Right lobe of liver (tissue), 6 donors: ENCODE results near the gene TTLL5. TPM values are rescaled to one million over a fixed set of nuclear protein-coding genes. Genes with fewer than 3 reads are reported as not detected.

ENCODE experiments used
- ATAC-seq, 4 donors: fragments of 200-7000 bp; cut with Tn5 transposase; one replicate each; pipeline ENCODE4 v1.9.1; 2020; ENCODE audit warnings: mild to moderate bottlenecking in 4 of 4, moderate library complexity in 4 of 4
- DNase-seq, 3 donors: peaks; one replicate each; pipeline ENCODE4 v3.0.0-alpha.2; 2020
- H3K27ac ChIP-seq, 3 donors: fragments of 200-600 bp; one replicate each; pipeline ENCODE4 v1.8.0; 2022
- H3K27me3 ChIP-seq, 2 donors: fragments of 200-600 bp; one replicate each; pipeline ENCODE4 v1.8.0; 2022
- H3K36me3 ChIP-seq, 4 donors: fragments of 200-600 bp; sonication (generic) in 1 of 4; one replicate each; pipeline versions ENCODE4 v1.5.1 to v1.8.0; 2017 to 2022; ENCODE audit warnings: control low read depth in 1 of 4
- H3K4me1 ChIP-seq, 4 donors: fragments of 200-600 bp; sonication (generic) in 1 of 4; one replicate each; pipeline versions ENCODE4 v1.5.1 to v1.8.0; 2017 to 2022; ENCODE audit warnings: control low read depth in 1 of 4
- H3K4me3 ChIP-seq, 3 donors: fragments of 200-600 bp; one replicate each; pipeline ENCODE4 v1.8.0; 2022
- H3K9me3 ChIP-seq, 4 donors: fragments of 200-600 bp; sonication (generic) in 1 of 4; one replicate each; pipeline versions ENCODE4 v1.5.1 to v1.8.0; 2017 to 2022; ENCODE audit warnings: control low read depth in 1 of 4
- POLR2A ChIP-seq: fragments of 450-650 bp; IDR thresholded peaks from one replicate; pipeline ENCODE4 v1.6.1; 2017; ENCODE audit warnings: antibody characterized with exemption, mild to moderate bottlenecking
- WGBS: methylation state at CpG from one replicate; pipeline ENCODE4 v1.1.6; 2018; ENCODE audit warnings: low coverage, low lambda C conversion rate; ENCODE audit not compliant: insufficient coverage; ENCODE audit errors: missing lambda C conversion rate; 5-methylcytosine and 5-hydroxymethylcytosine counted together
- intact Hi-C, 2 donors: fragments of 100-400 bp; cut with DNase I; formaldehyde crosslinking; loops; one replicate each; pipeline versions ENCODE4 v1.11.2 to v1.14.1; 2022
- total RNA-seq, 6 experiments: library from RNA; depleted of rRNA in 2 of 6; stranded (reverse); fragments of >200 nt in 2 of 6; fragmentation: NEBNext Ultra II Directional in 3 of 6; extraction: Animal tissue kit (Norgen Biotek cat#: 25700) in 3 of 6; gene quantifications; one replicate each; pipeline versions ENCODE4 v1.1.0 to v1.2.4, GENCODE V29; 2016 to 2023
- TF ChIP-seq, protein P1 (sequence below), 4 donors: fragments of 200-600 bp in 3 of 4; fragments of 450-650 bp in 1 of 4; IDR thresholded peaks; one replicate each; pipeline versions ENCODE4 v1.5.1 to v1.8.0; 2016 to 2022; ENCODE audit warnings: antibody characterized with exemption in 4 of 4, mild to moderate bottlenecking in 2 of 4
- donor health status: DM: no; HTN: yes; CAD: no.
- donor health status: DM: no; HTN: no; CAD: no.
- donor health status: DM: no; HTN: no; CAD: no.
- donor health status: DM: no; HTN: yes; CAD: no.
- donor health status: DM: no; HTN: yes; CAD: no.

Gene TTLL5
- total RNA-seq, 6 experiments from 2014 or later, result 7.4 to 13.8 (median 11.9) TPM

DNA sequence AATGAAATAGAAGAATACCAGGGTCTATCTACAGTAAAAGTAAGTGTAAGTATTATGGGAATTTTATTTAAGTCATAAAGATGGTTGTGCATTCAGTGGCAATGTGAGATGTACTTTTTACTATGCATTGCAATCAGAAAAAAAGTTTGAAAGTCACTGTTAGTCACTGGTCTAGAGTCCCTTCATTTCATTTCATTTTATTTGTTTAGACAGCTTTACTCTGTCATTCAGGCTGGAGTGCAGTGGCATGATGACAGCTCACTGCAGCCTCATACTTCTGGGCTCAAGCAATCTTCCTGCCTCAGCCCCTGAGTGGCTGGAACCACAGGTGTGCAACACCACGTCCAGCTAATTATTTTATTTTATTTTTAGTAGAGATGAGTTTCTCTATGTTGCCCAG, 278.2 kb downstream of the TTLL5 start:
- no peaks in the 10 kb centered on the region for H3K4me1 ChIP-seq
- H3K4me3 ChIP-seq, result no peak overlapping the region
- intact Hi-C loops, result no loop called here
- ATAC-seq (no peak), DNase-seq (no peak)
- no peaks in the 10 kb centered on the region for H3K36me3 ChIP-seq
- WGBS, result 83% methylated on average over 1 of the region's 1 CpG
- no peak overlapping the region for H3K27ac ChIP-seq
- H3K27me3 ChIP-seq, result no peaks in the 10 kb centered on the region
- TF ChIP-seq, protein P1, sequence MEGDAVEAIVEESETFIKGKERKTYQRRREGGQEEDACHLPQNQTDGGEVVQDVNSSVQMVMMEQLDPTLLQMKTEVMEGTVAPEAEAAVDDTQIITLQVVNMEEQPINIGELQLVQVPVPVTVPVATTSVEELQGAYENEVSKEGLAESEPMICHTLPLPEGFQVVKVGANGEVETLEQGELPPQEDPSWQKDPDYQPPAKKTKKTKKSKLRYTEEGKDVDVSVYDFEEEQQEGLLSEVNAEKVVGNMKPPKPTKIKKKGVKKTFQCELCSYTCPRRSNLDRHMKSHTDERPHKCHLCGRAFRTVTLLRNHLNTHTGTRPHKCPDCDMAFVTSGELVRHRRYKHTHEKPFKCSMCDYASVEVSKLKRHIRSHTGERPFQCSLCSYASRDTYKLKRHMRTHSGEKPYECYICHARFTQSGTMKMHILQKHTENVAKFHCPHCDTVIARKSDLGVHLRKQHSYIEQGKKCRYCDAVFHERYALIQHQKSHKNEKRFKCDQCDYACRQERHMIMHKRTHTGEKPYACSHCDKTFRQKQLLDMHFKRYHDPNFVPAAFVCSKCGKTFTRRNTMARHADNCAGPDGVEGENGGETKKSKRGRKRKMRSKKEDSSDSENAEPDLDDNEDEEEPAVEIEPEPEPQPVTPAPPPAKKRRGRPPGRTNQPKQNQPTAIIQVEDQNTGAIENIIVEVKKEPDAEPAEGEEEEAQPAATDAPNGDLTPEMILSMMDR (IDR thresholded peaks at IDR 0.05), result no peak
- H3K9me3 ChIP-seq, result no peaks in the 10 kb centered on the region

DNA sequence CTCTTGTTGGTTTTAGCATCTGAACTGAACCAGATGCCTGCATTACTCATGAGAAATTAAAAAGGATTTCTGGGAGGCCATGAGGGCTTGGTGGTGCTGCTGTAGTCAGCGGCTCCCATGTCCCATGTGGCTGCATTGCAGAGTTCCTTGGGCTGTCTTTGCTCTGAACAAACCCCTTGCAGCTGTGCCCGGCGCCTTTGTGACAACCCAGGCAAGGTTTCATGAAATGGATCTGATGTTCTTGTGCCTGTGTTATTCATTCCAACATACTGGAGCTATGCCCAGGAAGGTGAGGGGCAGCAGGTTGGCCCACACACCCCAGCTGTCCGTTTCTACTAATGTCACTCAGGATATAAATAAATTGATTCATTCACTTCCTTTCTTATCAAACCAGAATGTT, 280.0 kb downstream of the TTLL5 start:
- H3K4me1 ChIP-seq, result no peaks in the 10 kb centered on the region
- no peaks in the 10 kb centered on the region for H3K9me3 ChIP-seq
- H3K27ac ChIP-seq, result no peak overlapping the region
- no peak for TF ChIP-seq POLR2A
- TF ChIP-seq, protein P1 (IDR thresholded peaks at IDR 0.05), result no peak
- no peaks in the 10 kb centered on the region for H3K27me3 ChIP-seq
- H3K4me3 ChIP-seq, result no peak overlapping the region
- intact Hi-C loops, result no loop called here
- ATAC-seq (no peak), DNase-seq (no peak)
- WGBS, result 82% methylated on average over 3 of the region's 4 CpGs
- no peaks in the 10 kb centered on the region for H3K36me3 ChIP-seq

DNA sequence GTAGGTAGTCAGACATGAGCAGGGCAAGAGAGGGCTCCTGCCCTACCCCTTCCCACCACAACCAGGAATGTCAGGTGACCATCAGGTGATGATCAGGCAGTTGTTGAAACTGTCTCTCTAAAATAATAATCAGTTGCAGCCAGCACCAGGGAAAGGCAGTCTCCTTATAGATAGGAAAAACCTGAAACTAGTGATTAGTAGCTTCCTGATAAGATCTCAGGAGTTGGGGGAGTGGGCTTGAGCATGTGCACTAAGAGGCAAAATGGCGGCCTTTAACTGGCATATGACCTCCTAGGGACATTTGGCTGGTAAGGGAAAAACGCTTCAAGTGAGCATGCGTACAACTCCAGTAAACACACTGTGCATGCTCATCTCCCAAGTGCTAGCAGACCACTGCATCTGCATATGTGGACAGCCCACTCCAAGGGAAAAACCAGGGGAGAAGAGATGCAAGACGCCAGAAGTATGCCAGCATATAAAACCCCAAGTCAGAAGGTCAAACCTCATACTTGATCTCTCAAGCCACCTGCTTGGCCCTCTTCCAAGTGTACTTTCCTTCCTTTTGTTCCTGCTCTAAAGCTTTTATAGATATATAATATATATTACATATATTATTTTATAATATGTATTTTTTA, 283.7 kb downstream of the TTLL5 start:
- no peaks in the 10 kb centered on the region for H3K4me1 ChIP-seq
- 100% methylated on average over 4 of the region's 4 CpGs for WGBS
- no peaks in the 10 kb centered on the region for H3K9me3 ChIP-seq
- H3K36me3 ChIP-seq, result no peaks in the 10 kb centered on the region
- ATAC-seq, result no peak
- intact Hi-C loops, result no loop called here
- no peaks in the 10 kb centered on the region for H3K27me3 ChIP-seq
- H3K4me3 ChIP-seq, result no peak overlapping the region
- no peak overlapping the region for H3K27ac ChIP-seq
- DNase-seq, result no peak
- no peak for TF ChIP-seq POLR2A
- TF ChIP-seq, protein P1 (IDR thresholded peaks at IDR 0.05), result no peak

DNA sequence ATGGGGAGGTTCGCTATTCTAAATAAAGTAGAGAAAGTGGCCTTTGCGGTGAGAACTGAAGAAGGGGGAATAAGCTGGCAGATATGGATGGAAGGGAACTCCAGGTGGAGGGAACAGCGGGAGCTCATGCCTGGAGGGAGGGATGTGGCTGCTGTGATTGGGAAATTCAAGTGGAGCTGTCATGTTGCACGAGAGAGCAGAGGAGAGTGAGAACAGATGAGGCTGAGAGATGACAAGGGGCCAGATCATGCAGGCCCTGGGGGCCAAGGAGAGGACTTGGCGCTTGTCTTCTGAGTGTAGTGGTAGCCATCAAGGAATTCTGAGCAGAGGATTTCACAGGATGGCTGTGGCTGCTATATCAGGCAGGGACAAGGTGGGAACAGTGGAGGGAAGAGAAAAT, 285.7 kb downstream of the TTLL5 start:
- DNase-seq (no peak), ATAC-seq (no peak)
- Histone ChIP-seq H3K9me3 (no peaks in the 10 kb centered on the region), H3K4me3 (no peak overlapping the region), H3K27me3 (no peaks in the 10 kb centered on the region), H3K4me1 (no peaks in the 10 kb centered on the region), H3K27ac (no peak overlapping the region), H3K36me3 (no peaks in the 10 kb centered on the region)
- intact Hi-C loops, result no loop called here
- TF ChIP-seq POLR2A, result no peak
- TF ChIP-seq, protein P1 (IDR thresholded peaks at IDR 0.05), result no peak
- 93% methylated on average over 5 of the region's 5 CpGs for WGBS

DNA sequence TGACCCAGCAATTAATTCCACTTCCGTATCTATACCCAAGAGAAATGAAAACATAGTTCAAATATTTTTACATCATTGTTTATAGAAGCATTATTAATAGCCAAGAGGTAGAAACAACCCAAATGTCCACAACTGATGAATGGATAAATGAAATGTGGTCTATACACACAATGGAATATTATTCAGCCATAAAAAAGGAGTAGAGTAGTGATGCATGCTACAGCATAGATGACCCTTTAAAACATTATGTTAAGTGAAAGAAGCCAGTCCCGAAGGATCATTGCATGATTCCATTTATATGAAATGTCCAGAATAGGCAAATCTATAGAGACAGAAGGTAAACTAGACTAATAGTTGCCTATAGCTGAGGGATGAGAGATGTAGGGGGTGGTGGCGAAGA, 291.4 kb downstream of the TTLL5 start:
- Histone ChIP-seq H3K27ac (no peak overlapping the region), H3K9me3 (no peaks in the 10 kb centered on the region), H3K4me3 (no peak overlapping the region), H3K4me1 (no peaks in the 10 kb centered on the region), H3K36me3 (peaks cover 0 to 5% (median 0%) of the 10 kb centered on the region in 4 donors), H3K27me3 (no peaks in the 10 kb centered on the region)
- TF ChIP-seq, protein P1 (IDR thresholded peaks at IDR 0.05), result no peak
- TF ChIP-seq POLR2A, result no peak
- ATAC-seq (no peak), DNase-seq (no peak)
- intact Hi-C loops, result no loop called here
- WGBS, result 97% methylated on average over 3 of the region's 3 CpGs
